SK-N-SH treated with all-trans-retinoic acid at 6 μM for 48 hours (cell line): Measurements from ENCODE around the gene ZBTB38.

Experiments used
- ATAC-seq: fragments of 200-7000 bp; cut with Tn5 transposase; 3 replicates; pipeline ENCODE4 v1.9.1; 2020; ENCODE audit warnings: mild to moderate bottlenecking, moderate library complexity
- ARNTL ChIP-seq: fragments of 450-650 bp; formaldehyde crosslinking; IDR thresholded peaks from 2 replicates; pipeline ENCODE4 v1.5.0; 2020; ENCODE audit warnings: low read depth, mild to moderate bottlenecking, moderate library complexity, borderline replicate concordance
- BACH2 ChIP-seq: fragments of 250-450 bp; sonication (Bioruptor Pico); IDR thresholded peaks from 2 replicates; pipeline ENCODE4 v1.9.0; 2021; ENCODE audit warnings: mild to moderate bottlenecking, borderline replicate concordance
- CREB5 ChIP-seq: fragments of 250-450 bp; sonication (Bioruptor Pico); IDR thresholded peaks from 2 replicates; pipeline ENCODE4 v1.5.1; 2020; ENCODE audit warnings: low read depth, mild to moderate bottlenecking, moderate library complexity
- CSDC2 ChIP-seq: fragments of 250-450 bp; sonication (Bioruptor Pico); IDR thresholded peaks from 2 replicates; pipeline ENCODE4 v1.5.0; 2020; ENCODE audit warnings: mild to moderate bottlenecking, moderate library complexity
- CSRNP3 ChIP-seq: fragments of 250-450 bp; sonication (Bioruptor Pico); IDR thresholded peaks from 2 replicates; pipeline ENCODE4 v1.5.1; 2021; ENCODE audit warnings: mild to moderate bottlenecking, moderate library complexity
- ESRRG ChIP-seq: fragments of 250-450 bp; sonication (Bioruptor Pico); IDR thresholded peaks from 2 replicates; pipeline ENCODE4 v1.6.1; 2021; ENCODE audit warnings: mild to moderate bottlenecking
- GLIS3 ChIP-seq: fragments of 250-450 bp; sonication (Bioruptor Pico); IDR thresholded peaks from 2 replicates; pipeline ENCODE4 v1.5.0; 2020; ENCODE audit warnings: mild to moderate bottlenecking, moderate library complexity
- ISL1 ChIP-seq: fragments of 250-450 bp; sonication (Bioruptor Pico); IDR thresholded peaks from 2 replicates; pipeline ENCODE4 v2.1.2; 2022; ENCODE audit warnings: mild to moderate bottlenecking, moderate library complexity
- OSR1 ChIP-seq: fragments of 250-450 bp; sonication (Bioruptor Pico); IDR thresholded peaks from 2 replicates; pipeline ENCODE4 v1.8.0; 2022; ENCODE audit warnings: moderate library complexity, mild to moderate bottlenecking, inconsistent platforms
- POU6F1 ChIP-seq: fragments of 250-450 bp; sonication (Bioruptor Pico); IDR thresholded peaks from 2 replicates; pipeline ENCODE4 v1.8.0; 2021; ENCODE audit warnings: low read depth, mild to moderate bottlenecking, moderate library complexity, borderline replicate concordance
- PPARA ChIP-seq: fragments of 250-450 bp; sonication (Bioruptor Pico); IDR thresholded peaks from 2 replicates; pipeline ENCODE4 v1.5.0; 2020; ENCODE audit warnings: mild to moderate bottlenecking, borderline replicate concordance
- RARB ChIP-seq: fragments of 250-450 bp; sonication (Bioruptor Pico); IDR thresholded peaks from 2 replicates; pipeline ENCODE4 v1.8.0; 2021; ENCODE audit warnings: mild to moderate bottlenecking, moderate library complexity
- SNAI2 ChIP-seq: fragments of 250-450 bp; sonication (Bioruptor Pico); IDR thresholded peaks from 2 replicates; pipeline ENCODE4 v1.5.0; 2020; ENCODE audit warnings: mild to moderate bottlenecking, moderate library complexity
- TCF4 ChIP-seq: fragments of 250-450 bp; sonication (Bioruptor Pico); IDR thresholded peaks from 2 replicates; pipeline ENCODE4 v1.8.0; 2021; ENCODE audit warnings: mild to moderate bottlenecking, moderate library complexity, borderline replicate concordance
- TOX ChIP-seq: fragments of 250-450 bp; sonication (Bioruptor Pico); IDR thresholded peaks from 2 replicates; pipeline ENCODE4 v1.8.0; 2021; ENCODE audit warnings: mild to moderate bottlenecking, moderate library complexity, borderline replicate concordance
- TSHZ2 ChIP-seq: fragments of 250-450 bp; sonication (Bioruptor Pico); IDR thresholded peaks from 2 replicates; pipeline ENCODE4 v1.5.0; 2020; ENCODE audit warnings: mild to moderate bottlenecking, moderate library complexity
- ZC3H10 ChIP-seq: fragments of 250-450 bp; sonication (Bioruptor Pico); IDR thresholded peaks from 2 replicates; pipeline ENCODE4 v1.5.1; 2021; ENCODE audit warnings: mild to moderate bottlenecking, moderate library complexity
- ZFP3 ChIP-seq: fragments of 250-450 bp; sonication (Bioruptor Pico); IDR thresholded peaks from 2 replicates; pipeline ENCODE4 v1.5.0; 2020; ENCODE audit warnings: mild to moderate bottlenecking, moderate library complexity
- ZFP30 ChIP-seq: fragments of 450-650 bp; formaldehyde crosslinking; IDR thresholded peaks from 2 replicates; pipeline ENCODE4 v1.5.0; 2022; ENCODE audit warnings: mild to moderate bottlenecking, moderate library complexity
- ZNF565 ChIP-seq: fragments of 450-650 bp; formaldehyde crosslinking; conservative IDR thresholded peaks from 2 replicates; pipeline ENCODE4 v1.5.0; 2020; ENCODE audit warnings: low read depth, mild to moderate bottlenecking, moderate library complexity
- ZNF70 ChIP-seq: fragments of 450-650 bp; formaldehyde crosslinking; IDR thresholded peaks from 2 replicates; pipeline ENCODE4 v1.5.0; 2020; ENCODE audit warnings: mild to moderate bottlenecking, moderate library complexity
- ZNF8 ChIP-seq: fragments of 450-650 bp; formaldehyde crosslinking; IDR thresholded peaks from 2 replicates; pipeline ENCODE4 v1.5.0; 2020; ENCODE audit warnings: mild to moderate bottlenecking, moderate library complexity

Gene ZBTB38

GRCh38 chr3:141388395-141388794 is 20.1 kb downstream of the ZBTB38 start:
- TF ChIP-seq ARNTL (no peak), ZFP30 (CRISPR knock-in tag) (no peak), POU6F1 (CRISPR knock-in tag) (no peak), OSR1 (CRISPR knock-in tag) (no peak), TSHZ2 (no peak), CSDC2 (CRISPR knock-in tag) (no peak), ZNF8 (CRISPR knock-in tag) (no peak), ZNF565 (CRISPR knock-in tag) (no peak), ESRRG (CRISPR knock-in tag) (no peak), BACH2 (no peak), GLIS3 (no peak), SNAI2 (CRISPR knock-in tag) (no peak), TOX (CRISPR knock-in tag) (no peak), TCF4 (no peak), ZNF70 (CRISPR knock-in tag) (no peak), CSRNP3 (CRISPR knock-in tag) (no peak)
- TF ChIP-seq, all 23 proteins: peak for 0
- ATAC-seq, result no peak

- no peak for TF ChIP-seq TSHZ2
- no peak for TF ChIP-seq TOX (CRISPR knock-in tag)
- ATAC-seq, result no peak
These were observed 20.7 kb downstream of the ZBTB38 start for GRCh38 chr3:141388823-141389621.

- ATAC-seq, result no peak
- TF ChIP-seq ZFP3 (CRISPR knock-in tag), result no peak
- no peak for TF ChIP-seq ISL1 (CRISPR knock-in tag)
- TF ChIP-seq GLIS3, result no peak
- no peak for TF ChIP-seq RARB (CRISPR knock-in tag)
- TF ChIP-seq CSDC2 (CRISPR knock-in tag), result no peak
- no peak for TF ChIP-seq OSR1 (CRISPR knock-in tag)
- no peak for TF ChIP-seq SNAI2 (CRISPR knock-in tag)
- no peak for TF ChIP-seq TOX (CRISPR knock-in tag)
- no peak for TF ChIP-seq PPARA (CRISPR knock-in tag)
- no peak for TF ChIP-seq CSRNP3 (CRISPR knock-in tag)
- no peak for TF ChIP-seq ZC3H10 (CRISPR knock-in tag)
- TF ChIP-seq CREB5 (CRISPR knock-in tag), result no peak
- no peak for TF ChIP-seq POU6F1 (CRISPR knock-in tag)
- TF ChIP-seq ZFP30 (CRISPR knock-in tag), result no peak
- no peak for TF ChIP-seq ZNF8 (CRISPR knock-in tag)
- no peak for TF ChIP-seq ARNTL
These were observed 21.4 kb downstream of the ZBTB38 start for GRCh38 chr3:141389703-141390102.
